PC-9 (cell line): Measurements from ENCODE around the gene FGF12.

Experiments used
- CTCF ChIP-seq: fragments of 200-600 bp; sonication (generic); conservative IDR thresholded peaks from 2 replicates; pipeline ENCODE4 v1.6.1; 2017; ENCODE audit warnings: mixed run types, antibody characterized with exemption, mild to moderate bottlenecking, moderate library complexity
- EZH2 ChIP-seq: fragments of 200-600 bp; sonication (generic); IDR thresholded peaks from 2 replicates; pipeline ENCODE4 v1.8.0; 2017; ENCODE audit warnings: antibody characterized with exemption, low read depth

- TF ChIP-seq EZH2 (no peak), CTCF (no peak)
Measured at GRCh38 chr3:192577811-192578210, 149.5 kb downstream of the FGF12 start.
